Right cardiac atrium (tissue), 5 donors: ENCODE measurements around the gene FOXK1. TPM values are rescaled to one million over a fixed set of nuclear protein-coding genes. Genes with fewer than 3 reads are reported as not detected.
"Not testable (repeated sequence)": the region's sequence is repeated elsewhere in the genome, so short reads cannot be mapped to it uniquely, and the experiment has no call there.

Experiments used
- ATAC-seq, 2 donors: fragments of 200-7000 bp; cut with Tn5 transposase; one replicate each; pipeline versions ENCODE4 v1.8.0 to v1.9.1; 2020; ENCODE audit warnings: moderate library complexity in 2 of 2, mild to moderate bottlenecking in 1 of 2
- DNase-seq, 3 donors: peaks; one replicate each; pipeline ENCODE4 v3.0.0-alpha.2; 2020
- H3K27ac ChIP-seq: one replicate; pipeline ENCODE4 v1.5.1; 2013; ENCODE audit warnings: mild to moderate bottlenecking, low read length, control low read depth, moderate library complexity
- H3K27me3 ChIP-seq: one replicate; pipeline ENCODE4 v1.6.1; 2013; ENCODE audit not compliant: control insufficient read depth, insufficient read depth
- H3K4me1 ChIP-seq: one replicate; pipeline ENCODE4 v1.6.1; 2013; ENCODE audit warnings: low read length; ENCODE audit not compliant: control insufficient read depth, insufficient read depth
- H3K4me3 ChIP-seq: one replicate; pipeline ENCODE4 v1.5.1; 2013; ENCODE audit warnings: low read length, control low read depth
- H3K9me3 ChIP-seq: one replicate; pipeline ENCODE4 v1.6.1; 2013; ENCODE audit warnings: low read length; ENCODE audit not compliant: control insufficient read depth
- WGBS: extraction: QIAGEN DNeasy Blood & Tissue Kit; methylation state at CpG from one replicate; pipeline ENCODE4 v1.1.7; 2013; 5-methylcytosine and 5-hydroxymethylcytosine counted together
- intact Hi-C, 4 donors: fragments of 100-400 bp; cut with DNase I; formaldehyde crosslinking; loops; one replicate each; pipeline versions ENCODE4 v1.11.0 to v1.14.0; 2022 to 2023
- polyA plus RNA-seq: library from polyadenylated mRNA; stranded (reverse); fragments of 200-250 nt; gene quantifications from one replicate; pipeline ENCODE4 v1.2.3, GENCODE V29; 2013
- total RNA-seq, 4 donors: library from RNA; stranded (reverse); fragmentation: NEBNext Ultra II Directional; extraction: Animal tissue kit (Norgen Biotek cat#: 25700); gene quantifications; one replicate each; pipeline ENCODE4 v1.2.1, GENCODE V29; 2021
- donor health status: healthy with polysubstance abuse.
- donor health status: DM: no; HTN: yes; CAD: no.
- donor health status: DM: no; HTN: no; CAD: no.
- donor health status: DM: no; HTN: yes; CAD: no; lungs with severe emphysema.
- donor health status: DM: yes; HTN: yes; CAD: no.

FOXK1 gene
- total and polyA plus RNA-seq, 5 donors: 10.9 to 22.4 (median 18.1) TPM

DNA sequence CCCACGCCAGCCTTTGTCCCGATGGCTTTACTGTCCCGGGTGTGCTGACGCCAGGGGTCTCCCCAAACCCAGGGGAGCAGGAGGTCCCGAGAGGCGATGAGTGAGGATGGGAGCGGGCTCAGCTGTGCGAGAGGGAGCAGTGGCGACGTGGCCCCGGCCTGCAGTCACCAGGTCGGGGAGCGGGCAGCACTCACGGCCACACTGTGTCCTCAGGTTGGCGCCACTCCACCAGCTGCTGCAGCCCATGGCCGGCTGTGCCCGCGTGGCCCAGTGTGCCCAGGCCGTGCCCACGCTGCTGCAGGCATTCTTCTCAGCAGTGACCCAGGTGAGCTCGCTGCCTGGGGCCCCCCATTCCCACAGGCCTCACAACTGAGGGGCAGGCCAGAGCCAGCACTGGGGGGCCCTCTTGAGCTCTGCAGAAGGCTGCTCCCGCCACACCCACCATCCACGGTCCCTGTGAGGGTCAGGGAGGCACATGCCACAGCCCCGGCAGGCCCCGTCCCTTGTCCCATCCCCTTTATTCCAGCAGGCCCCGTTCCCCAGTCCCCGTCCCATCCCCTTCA, 106.6 kb downstream of the FOXK1 start:
- ATAC-seq: no peak
- Histone ChIP-seq H3K9me3 (no peaks in the 10 kb centered on the region), H3K27ac (no peak overlapping the region), H3K27me3 (no peaks in the 10 kb centered on the region), H3K4me1 (no peaks in the 10 kb centered on the region), H3K4me3 (no peak overlapping the region)
- 92% methylated on average over 27 of the region's 27 CpGs for WGBS
- intact Hi-C loops: no loop called here
- peak in 2 of 3 donors; percentile 62 to 73 for DNase-seq

DNA sequence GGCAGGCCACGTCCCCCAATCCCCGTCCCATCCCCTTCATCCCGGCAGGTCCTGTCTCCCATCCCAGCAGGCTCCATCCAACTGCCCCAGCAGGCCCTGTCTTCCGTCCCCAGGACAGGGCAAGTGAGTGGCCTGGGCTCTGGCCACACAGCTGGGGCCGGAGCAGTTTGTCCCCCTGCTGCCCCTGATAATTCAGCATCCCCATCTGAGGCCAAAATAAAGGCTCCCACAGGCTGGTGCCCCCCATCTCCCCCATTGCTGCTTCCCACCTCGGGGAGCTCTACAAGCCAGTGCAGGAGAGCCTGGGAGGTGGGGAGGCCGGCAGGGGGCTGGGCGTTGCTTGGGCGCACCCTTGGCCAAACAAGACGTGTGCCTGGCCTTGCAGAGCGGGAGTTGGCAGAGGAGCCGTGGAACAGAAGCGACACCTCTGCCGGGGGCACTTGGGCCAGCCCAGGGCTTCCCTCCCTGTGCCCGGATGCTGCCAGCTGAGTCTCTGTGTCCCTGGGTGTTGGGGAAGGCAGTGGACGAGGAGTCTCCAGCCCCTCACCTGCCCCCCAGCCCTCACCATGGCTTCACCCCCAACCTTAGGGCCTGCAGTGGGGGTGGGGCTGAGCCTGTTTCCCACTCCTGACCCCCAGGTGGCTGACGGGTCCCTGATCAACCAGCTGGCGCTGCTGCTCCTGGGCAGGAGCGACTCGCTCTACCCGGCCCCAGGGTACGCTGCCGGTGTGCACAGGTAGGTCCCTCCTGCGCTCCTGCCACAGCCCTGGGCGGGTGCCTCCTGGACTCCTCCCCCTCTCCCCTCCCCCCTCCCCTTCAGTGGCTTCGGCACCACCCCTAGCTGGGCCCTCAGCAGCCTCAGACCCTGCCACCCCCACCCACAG, 107.3 kb downstream of the FOXK1 start:
- 81% methylated on average over 26 of the region's 26 CpGs for WGBS
- Histone ChIP-seq H3K9me3 (no peaks in the 10 kb centered on the region), H3K4me3 (no peak overlapping the region), H3K27me3 (no peaks in the 10 kb centered on the region), H3K27ac (no peak overlapping the region), H3K4me1 (no peaks in the 10 kb centered on the region)
- intact Hi-C loops: loop anchor here in 2 of 4 donors (10.0 kb wide), 2 partner anchors 95 to 295 kb away; partner anchors contain the start of gene RADIL (in 1 of the 2)
- DNase-seq (peak; percentile 60 to 86 (median 82)), ATAC-seq (peak; percentile 19 to 43)

DNA sequence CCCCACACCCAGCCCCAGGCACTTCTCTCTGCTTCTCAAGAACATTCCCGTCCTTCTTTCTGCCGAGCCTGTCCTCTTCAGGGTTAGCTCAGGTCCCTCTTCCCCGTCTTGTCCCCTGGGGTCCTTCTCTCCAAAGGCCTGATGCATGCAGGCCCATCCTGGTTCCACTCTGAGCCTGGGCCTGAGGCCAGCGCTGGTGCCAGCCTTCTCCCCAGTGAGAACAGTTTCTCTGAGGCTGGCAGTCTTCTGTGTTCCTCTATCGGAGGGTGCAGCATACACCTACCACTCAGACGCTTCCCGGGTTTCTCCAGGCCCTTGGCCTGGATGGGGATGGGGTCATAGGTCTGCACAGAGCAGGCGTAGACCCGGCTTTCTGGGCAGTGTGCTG, 108.0 kb downstream of the FOXK1 start:
- 74% methylated on average over 9 of the region's 9 CpGs for WGBS

DNA sequence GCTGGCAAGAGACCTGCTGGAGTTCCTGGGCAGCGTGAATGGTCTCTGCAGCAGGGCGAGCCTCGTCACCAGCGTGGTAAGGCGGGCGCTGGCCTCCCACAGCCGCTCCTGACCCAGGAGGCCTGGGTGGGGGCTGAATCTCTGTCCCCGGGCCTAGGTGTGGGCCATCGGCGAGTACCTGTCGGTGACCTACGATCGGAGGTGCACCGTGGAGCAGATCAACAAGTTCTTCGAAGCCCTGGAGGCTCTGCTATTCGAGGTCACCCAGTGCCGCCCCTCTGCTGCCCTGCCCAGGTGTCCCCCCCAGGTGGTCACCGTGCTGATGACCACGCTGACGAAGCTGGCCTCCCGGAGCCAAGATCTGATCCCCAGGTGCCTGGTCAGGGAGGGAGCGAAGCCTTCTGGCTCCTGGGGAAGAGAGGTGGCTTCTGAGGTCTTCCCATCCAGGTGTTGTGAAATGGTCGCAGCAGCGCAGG, 108.5 kb downstream of the FOXK1 start:
- H3K4me3 ChIP-seq: no peak overlapping the region
- H3K27ac ChIP-seq: no peak overlapping the region
- H3K9me3 ChIP-seq: no peaks in the 10 kb centered on the region
- H3K4me1 ChIP-seq: no peaks in the 10 kb centered on the region
- no peak for ATAC-seq
- 94% methylated on average over 24 of the region's 24 CpGs for WGBS
- DNase-seq: peak in 2 of 3 donors; percentile 61 to 64
- intact Hi-C loops: loop anchor here in 2 of 4 donors (10.0 kb wide), 2 partner anchors 94 to 294 kb away; partner anchors contain the start of gene RADIL (in 1 of the 2)
- no peaks in the 10 kb centered on the region for H3K27me3 ChIP-seq

More for the DNA sequence above, 108.0 kb downstream of the FOXK1 start:
- Histone ChIP-seq H3K27me3 (no peaks in the 10 kb centered on the region), H3K4me3 (no peak overlapping the region), H3K9me3 (no peaks in the 10 kb centered on the region), H3K27ac (no peak overlapping the region), H3K4me1 (no peaks in the 10 kb centered on the region)
- ATAC-seq: no peak
- intact Hi-C loops: loop anchor here in 2 of 4 donors (10.0 kb wide), 2 partner anchors 95 to 295 kb away; partner anchors contain the start of gene RADIL (in 1 of the 2)
- DNase-seq: peak in 1 of 3 donors; percentile 53

DNA sequence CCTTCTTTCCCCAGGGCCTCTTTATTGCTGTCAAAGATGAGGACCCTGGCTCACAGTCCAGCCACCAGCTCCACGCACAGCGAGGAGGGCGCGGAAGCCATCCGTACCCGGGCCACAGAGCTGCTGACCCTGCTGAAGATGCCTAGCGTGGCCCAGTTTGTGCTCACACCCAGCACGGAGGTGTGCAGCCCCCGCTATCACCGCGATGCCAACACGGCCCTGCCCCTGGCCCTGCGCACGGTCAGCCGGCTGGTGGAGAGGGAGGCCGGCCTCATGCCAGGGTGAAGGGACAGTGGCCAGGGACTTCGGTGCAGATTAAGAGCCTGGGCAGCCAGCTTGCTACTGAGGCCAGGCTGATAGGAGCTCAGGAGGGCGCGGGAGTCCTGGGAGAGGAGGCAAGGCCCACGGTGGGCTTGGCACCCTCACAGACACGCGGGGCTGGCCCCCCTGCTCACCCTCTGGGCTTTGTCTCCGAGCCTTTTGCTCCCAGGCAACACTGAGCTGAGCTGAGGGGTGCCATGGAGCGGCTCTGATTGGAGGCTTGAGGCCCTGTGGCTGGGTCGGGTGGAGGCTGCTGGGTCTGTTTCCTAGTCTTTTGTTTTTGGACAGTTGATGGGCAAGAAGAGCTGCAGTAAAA, 109.1 kb downstream of the FOXK1 start:
- Histone ChIP-seq H3K27me3 (no peaks in the 10 kb centered on the region), H3K4me1 (no peaks in the 10 kb centered on the region), H3K4me3 (no peak overlapping the region), H3K27ac (no peak overlapping the region), H3K9me3 (no peaks in the 10 kb centered on the region)
- intact Hi-C loops: loop anchor here in 2 of 4 donors (10.0 kb wide), 2 partner anchors 94 to 294 kb away; partner anchors contain the start of gene RADIL (in 1 of the 2)
- WGBS: 91% methylated on average over 25 of the region's 25 CpGs
- ATAC-seq (peak; percentile 1 to 2), DNase-seq (peak in 2 of 3 donors; percentile 50 to 61)

DNA sequence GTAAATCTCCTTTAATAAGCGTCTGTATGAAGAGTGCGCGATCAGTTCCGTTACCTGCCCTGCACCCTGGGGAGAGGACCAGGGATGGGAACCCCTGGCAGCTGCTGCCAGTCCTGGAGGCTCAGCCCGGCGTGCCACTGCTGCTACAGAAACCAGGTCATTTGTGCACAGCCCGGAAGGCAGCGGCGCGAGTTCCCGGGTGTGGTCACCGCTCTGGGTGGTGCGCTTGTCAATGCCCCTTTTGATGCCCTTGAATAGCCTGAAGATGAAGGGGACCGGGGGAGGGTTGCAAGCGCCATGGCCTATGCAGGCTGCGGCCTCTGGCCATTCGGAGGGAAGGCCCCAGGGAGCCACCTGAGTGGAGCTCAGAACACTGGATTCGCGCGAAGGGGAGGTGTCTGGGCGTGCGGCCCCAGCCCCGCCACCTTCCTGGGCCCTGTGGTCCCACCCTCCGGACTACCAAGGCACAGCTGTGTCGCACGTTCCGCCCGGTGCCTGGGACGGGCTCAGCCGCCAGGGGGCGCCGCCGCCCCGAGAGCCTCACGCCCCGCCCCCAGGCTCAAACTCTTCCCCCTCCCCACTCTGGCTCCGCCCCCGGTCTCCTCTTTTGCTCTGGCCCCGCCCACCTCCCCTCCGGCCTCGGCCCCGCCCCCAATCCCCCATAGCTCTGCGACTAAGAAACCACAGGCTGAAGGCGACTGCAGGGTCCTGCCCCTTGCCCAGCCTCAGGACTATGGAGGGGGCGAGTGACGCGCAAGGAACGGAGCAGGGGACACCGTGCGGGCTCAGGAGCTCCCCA, 109.8 kb downstream of the FOXK1 start:
- Histone ChIP-seq H3K9me3 (no peaks in the 10 kb centered on the region), H3K27me3 (no peaks in the 10 kb centered on the region), H3K4me1 (no peaks in the 10 kb centered on the region), H3K27ac (no peak overlapping the region), H3K4me3 (peak overlapping the region; percentile 8)
- peak; percentile 66 to 68 for ATAC-seq
- 45% methylated on average over 50 of the region's 50 CpGs for WGBS
- intact Hi-C loops: loop anchor here in 2 of 4 donors (10.0 kb wide), 2 partner anchors 93 to 293 kb away; partner anchors contain the start of gene RADIL (in 1 of the 2)
- DNase-seq: peak; percentile 73 to 94 (median 89)

DNA sequence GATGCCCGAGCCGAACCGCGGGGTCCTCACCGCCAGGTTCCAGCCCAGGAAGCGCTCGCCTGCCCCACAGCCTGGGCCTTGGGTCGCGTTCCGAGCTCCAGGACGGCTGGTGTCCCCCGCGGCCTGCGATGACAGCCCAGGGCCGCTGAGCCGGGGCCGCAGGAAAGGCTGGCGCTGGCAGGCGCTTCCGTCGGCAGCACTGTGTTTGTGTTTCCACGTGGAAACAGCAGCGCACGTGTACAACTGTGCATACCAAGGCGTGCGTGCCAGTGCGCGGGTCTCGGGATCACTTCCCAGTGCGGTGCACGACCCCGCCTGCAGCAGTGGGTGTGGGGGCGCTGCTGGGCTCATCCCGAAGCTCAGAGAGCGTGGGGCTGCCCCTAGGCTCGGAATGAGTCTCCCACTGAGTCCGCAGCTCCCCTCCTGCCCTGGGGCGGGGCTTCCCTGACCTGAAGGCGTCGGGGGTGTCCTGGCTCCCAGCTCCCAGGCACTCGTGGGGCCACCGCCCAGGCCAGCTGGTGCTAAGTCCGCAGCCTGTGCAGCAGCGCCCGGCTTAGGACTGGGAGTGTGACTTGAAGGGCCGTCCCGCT, 110.5 kb downstream of the FOXK1 start:
- DNase-seq (peak in 2 of 3 donors; percentile 80 to 82), ATAC-seq (peak; percentile 13 to 25)
- intact Hi-C loops: loop anchor here in 2 of 4 donors (10.0 kb wide), 2 partner anchors 92 to 292 kb away; partner anchors contain the start of gene RADIL (in 1 of the 2)
- no peaks in the 10 kb centered on the region for H3K27me3 ChIP-seq
- H3K4me1 ChIP-seq: no peaks in the 10 kb centered on the region
- no peak overlapping the region for H3K27ac ChIP-seq
- H3K4me3 ChIP-seq: peak overlapping the region; percentile 8
- 24% methylated on average over 47 of the region's 47 CpGs for WGBS
- H3K9me3 ChIP-seq: no peaks in the 10 kb centered on the region

DNA sequence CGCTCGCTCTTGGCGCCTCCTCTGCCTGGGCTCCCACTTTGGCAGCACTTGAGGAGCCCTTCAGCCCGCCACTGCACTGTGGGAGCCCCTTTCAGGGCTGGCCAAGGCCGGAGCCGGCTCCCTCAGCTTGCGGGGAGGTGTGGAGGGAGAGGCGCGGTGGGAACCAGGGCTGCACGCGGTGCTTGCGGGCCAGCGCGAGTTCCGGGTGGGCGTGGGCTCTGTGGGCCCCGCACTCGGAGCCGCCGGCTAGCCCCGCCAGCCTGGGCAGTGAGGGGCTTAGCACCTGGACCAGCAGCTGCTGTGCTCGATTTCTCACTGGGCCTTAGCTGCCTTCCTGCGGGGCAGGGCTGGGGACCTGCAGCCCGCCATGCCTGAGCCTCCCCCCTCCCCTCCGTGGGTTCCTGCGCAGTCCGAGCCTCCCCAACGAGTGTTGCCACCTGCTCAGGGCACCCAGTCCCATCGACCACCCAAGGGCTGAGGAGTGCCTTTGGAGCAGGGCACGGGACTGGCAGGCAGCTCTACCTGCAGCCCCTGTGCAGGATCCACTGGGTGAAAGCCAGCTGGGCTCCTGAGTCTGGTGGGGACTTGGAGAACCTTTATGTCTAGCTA, 111.4 kb downstream of the FOXK1 start:
- H3K9me3 ChIP-seq, H3K27ac ChIP-seq, H3K4me3 ChIP-seq, H3K4me1 ChIP-seq, ATAC-seq, H3K27me3 ChIP-seq: not testable (repeated sequence)
- WGBS: 95% methylated on average over 30 of the region's 30 CpGs
- intact Hi-C loops: loop anchor here in 2 of 4 donors (10.0 kb wide), 2 partner anchors 91 to 291 kb away; partner anchors contain the start of gene RADIL (in 1 of the 2)
- peak in 1 of 3 donors; percentile 48 for DNase-seq

DNA sequence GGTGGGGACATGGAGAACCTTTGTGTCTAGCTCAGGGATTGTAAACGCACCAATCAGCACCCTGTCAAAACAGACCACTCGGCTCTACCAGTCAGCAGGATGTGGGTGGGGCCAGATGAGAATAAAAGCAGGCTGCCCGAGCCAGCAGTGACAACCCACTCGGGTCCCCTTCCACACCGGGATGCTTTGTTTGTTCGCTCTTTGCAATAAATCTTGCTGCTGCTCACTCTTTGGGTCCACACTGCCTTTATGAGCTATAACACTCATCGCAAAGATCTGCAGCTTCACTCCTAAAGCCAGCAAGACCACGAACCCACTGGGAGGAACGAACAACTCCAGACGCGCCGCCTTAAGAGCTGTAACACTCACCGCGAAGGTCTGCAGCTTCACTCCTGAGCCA, 112.1 kb downstream of the FOXK1 start:
- peak in 1 of 3 donors; percentile 22 for DNase-seq
- not testable (repeated sequence) for H3K27ac ChIP-seq, H3K4me3 ChIP-seq, H3K9me3 ChIP-seq, H3K27me3 ChIP-seq, ATAC-seq, H3K4me1 ChIP-seq
- intact Hi-C loops: loop anchor here in 2 of 4 donors (10.0 kb wide), 2 partner anchors 91 to 291 kb away; partner anchors contain the start of gene RADIL (in 1 of the 2)
- 85% methylated on average over 14 of the region's 14 CpGs for WGBS
